ENCODE results near the gene MICAL3. TPM values are rescaled to one million over a fixed set of nuclear protein-coding genes. Genes with fewer than 3 reads are reported as not detected.

MICAL3 gene
- total and polyA plus RNA-seq, 9 of the 15 experiments (the other 6 are each of a cell fraction or from before 2014, with no cell fraction given): 0.53 to 32.1 (median 12.3) TPM

DNA sequence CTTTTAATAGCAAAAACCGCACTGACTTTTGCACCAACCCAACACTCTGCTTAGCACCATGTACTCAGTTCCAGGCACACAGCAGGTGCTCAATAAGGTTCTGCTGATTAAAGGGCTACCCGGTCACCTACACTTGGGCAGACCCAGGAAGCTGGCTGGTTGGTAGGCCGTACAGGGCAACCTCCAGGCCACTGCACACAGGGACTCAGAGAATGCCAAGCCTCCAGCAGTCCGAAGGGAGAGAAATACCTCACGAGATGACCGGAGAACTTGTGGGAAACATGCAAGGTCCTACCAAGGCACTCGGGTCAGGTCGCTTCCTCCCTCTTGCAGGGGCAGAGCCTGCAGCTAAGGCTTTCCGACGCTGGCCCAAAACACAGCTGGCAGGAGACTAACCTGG lies 109.2 kb downstream of the MICAL3 start:
- H4K20me1 ChIP-seq (replicated peaks; ENCODE audit: control insufficient read depth, insufficient read depth, low read length): peaks cover 24% of the 10 kb centered on the region
- ATAC-seq (no peak), DNase-seq (ENCODE audit: extremely low read depth in 1 of 4, low spot score in 3 of 4) (no peak), FAIRE-seq (no peak)
- POLR2A ChIA-PET: no interaction called here
- no peak overlapping the region for H3K4me2 ChIP-seq (ENCODE audit: insufficient read depth, low read length)
- no peak overlapping the region for H2AFZ ChIP-seq (ENCODE audit: low read depth, low read length)
- 93% methylated on average over 10 of the region's 10 CpGs for WGBS (ENCODE audit: insufficient coverage, low coverage, missing lambda C conversion rate)
- CTCF ChIA-PET (ENCODE audit: low intra/inter-chr PET ratio): no interaction called here
- H3K27me3 ChIP-seq (ENCODE audit: control insufficient read depth in 2 of 2, insufficient read depth in 2 of 2, low read length in 2 of 2): no peaks in the 10 kb centered on the region
- H3K27ac ChIP-seq (ENCODE audit: extremely low read depth, low read depth, low read length): no peak overlapping the region
- H3K9me1 ChIP-seq (ENCODE audit: control insufficient read depth, insufficient read depth, low read length): peaks cover 5% of the 10 kb centered on the region
- H3K9me3 ChIP-seq (replicated peaks; ENCODE audit: control insufficient read depth, insufficient read depth, low read depth, low read length): no peaks in the 10 kb centered on the region
- H3K36me3 ChIP-seq (ENCODE audit: control insufficient read depth, insufficient read depth, low read length): no peaks in the 10 kb centered on the region; the same call in 2 of the 3 replicates
- BruUV-seq (replicated peaks): no TSS peak
- in situ Hi-C loops (cut with MboI) (no loop called here), intact Hi-C loops (cut with micrococcal nuclease) (no loop called here)
- TF ChIP-seq SAP30 (IDR thresholded peaks at IDR 0.05; ENCODE audit: borderline replicate concordance, insufficient read depth, low read depth, low read length, poor library complexity, severe bottlenecking) (peak; percentile 4), SMARCB1 (IDR thresholded peaks at IDR 0.05; ENCODE audit: insufficient read length, low read depth) (no peak)
- peaks cover 87% of the 10 kb centered on the region for H3K79me2 ChIP-seq (ENCODE audit: control insufficient read depth, insufficient read depth, low read length)
- H3K4me1 ChIP-seq (replicated peaks in 1 of 2; ENCODE audit: control insufficient read depth in 2 of 2, insufficient read depth in 2 of 2, low read length in 2 of 2): peaks cover 57 to 69% of the 10 kb centered on the region in 2 experiments
- H3K9ac ChIP-seq (ENCODE audit: insufficient read depth in 1 of 2, low read depth in 2 of 2, low read length in 2 of 2): peak overlapping the region in 1 of 2 experiments; percentile 46; a peak in 2 of 4 replicates
- no peak overlapping the region for H3K4me3 ChIP-seq

DNA sequence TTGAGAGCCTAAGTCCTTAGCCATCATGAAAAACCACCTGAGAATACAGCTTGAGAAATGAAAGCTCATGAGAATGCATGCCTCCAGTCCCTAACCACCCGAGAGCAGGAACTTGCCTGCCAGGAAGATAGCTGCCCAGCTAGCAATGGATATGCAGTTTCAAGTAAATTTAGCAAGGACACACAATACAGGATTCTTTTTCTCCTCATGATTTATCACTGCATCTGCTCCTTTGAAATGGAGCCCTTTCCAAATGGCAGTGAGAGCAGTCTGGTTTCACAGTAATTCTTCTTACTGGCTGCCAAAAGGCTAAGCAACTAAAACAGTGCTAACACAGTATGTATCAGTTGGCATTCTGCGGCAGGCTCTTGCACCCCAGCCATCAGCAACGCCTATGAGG lies 109.9 kb downstream of the MICAL3 start:
- intact Hi-C loops (cut with micrococcal nuclease) (loop anchor here (5.0 kb wide), 1 partner anchor 108 kb away; the partner anchor contains the start of gene MICAL3), in situ Hi-C loops (cut with MboI) (no loop called here)
- Histone ChIP-seq H3K9me3 (replicated peaks; ENCODE audit: control insufficient read depth, insufficient read depth, low read depth, low read length) (no peaks in the 10 kb centered on the region), H2AFZ (ENCODE audit: low read depth, low read length) (no peak overlapping the region), H3K79me2 (ENCODE audit: control insufficient read depth, insufficient read depth, low read length) (peaks cover 85% of the 10 kb centered on the region), H3K27me3 (ENCODE audit: control insufficient read depth in 2 of 2, insufficient read depth in 2 of 2, low read length in 2 of 2) (no peaks in the 10 kb centered on the region), H3K9ac (ENCODE audit: insufficient read depth in 1 of 2, low read depth in 2 of 2, low read length in 2 of 2) (no peak overlapping the region; a peak in 1 of 4 replicates), H3K27ac (ENCODE audit: extremely low read depth, low read depth, low read length) (no peak overlapping the region), H3K36me3 (ENCODE audit: control insufficient read depth, insufficient read depth, low read length) (no peaks in the 10 kb centered on the region; the same call in 2 of the 3 replicates), H3K9me1 (ENCODE audit: control insufficient read depth, insufficient read depth, low read length) (peaks cover 5% of the 10 kb centered on the region), H3K4me2 (ENCODE audit: insufficient read depth, low read length) (peak overlapping the region; percentile 58), H3K4me1 (replicated peaks in 1 of 2; ENCODE audit: control insufficient read depth in 2 of 2, insufficient read depth in 2 of 2, low read length in 2 of 2) (peaks cover 50 to 66% of the 10 kb centered on the region in 2 experiments), H4K20me1 (replicated peaks; ENCODE audit: control insufficient read depth, insufficient read depth, low read length) (peaks cover 29% of the 10 kb centered on the region), H3K4me3 (no peak overlapping the region)
- DNase-seq (ENCODE audit: extremely low read depth in 1 of 4, low spot score in 3 of 4): no peak
- POLR2A ChIA-PET: interaction anchor here (0.6 to 0.7 kb wide), 3 partner anchors 9 to 242 kb away, joined by 4 to 5 read pairs (median 5); no protein-coding TSS in a partner anchor
- ATAC-seq: no peak
- WGBS (ENCODE audit: insufficient coverage, low coverage, missing lambda C conversion rate): 53% methylated on average over 3 of the region's 3 CpGs
- CTCF ChIA-PET (ENCODE audit: low intra/inter-chr PET ratio): no interaction called here
- no peak for FAIRE-seq
- BruUV-seq (replicated peaks): no TSS peak
- TF ChIP-seq ILK (tag; IDR thresholded peaks at IDR 0.05; ENCODE audit: borderline replicate concordance, low read depth) (no peak), RB1 (IDR thresholded peaks at IDR 0.05; ENCODE audit: low read depth) (no peak), RBM34 (IDR thresholded peaks at IDR 0.05; ENCODE audit: borderline replicate concordance, insufficient read depth, low read length) (no peak), POLR3G (IDR thresholded peaks at IDR 0.05; ENCODE audit: extremely low read depth, insufficient read length, insufficient replicate concordance) (no peak), NCOA1 (IDR thresholded peaks at IDR 0.05; ENCODE audit: low read depth) (no peak), RBM25 (IDR thresholded peaks at IDR 0.05; ENCODE audit: low read depth, low read length, severe bottlenecking) (no peak), SNRNP70 (optimal IDR thresholded peaks at IDR 0.05; ENCODE audit: low read depth, low read length) (no peak), NR4A1 (CRISPR knock-in tag; IDR thresholded peaks at IDR 0.05) (no peak), NR4A1 (tag; IDR thresholded peaks at IDR 0.05) (no peak), ZNF274 (IDR thresholded peaks at IDR 0.05; ENCODE audit: borderline replicate concordance, low read depth, low read length) (no peak)
- TF ChIP-seq, protein P1, sequence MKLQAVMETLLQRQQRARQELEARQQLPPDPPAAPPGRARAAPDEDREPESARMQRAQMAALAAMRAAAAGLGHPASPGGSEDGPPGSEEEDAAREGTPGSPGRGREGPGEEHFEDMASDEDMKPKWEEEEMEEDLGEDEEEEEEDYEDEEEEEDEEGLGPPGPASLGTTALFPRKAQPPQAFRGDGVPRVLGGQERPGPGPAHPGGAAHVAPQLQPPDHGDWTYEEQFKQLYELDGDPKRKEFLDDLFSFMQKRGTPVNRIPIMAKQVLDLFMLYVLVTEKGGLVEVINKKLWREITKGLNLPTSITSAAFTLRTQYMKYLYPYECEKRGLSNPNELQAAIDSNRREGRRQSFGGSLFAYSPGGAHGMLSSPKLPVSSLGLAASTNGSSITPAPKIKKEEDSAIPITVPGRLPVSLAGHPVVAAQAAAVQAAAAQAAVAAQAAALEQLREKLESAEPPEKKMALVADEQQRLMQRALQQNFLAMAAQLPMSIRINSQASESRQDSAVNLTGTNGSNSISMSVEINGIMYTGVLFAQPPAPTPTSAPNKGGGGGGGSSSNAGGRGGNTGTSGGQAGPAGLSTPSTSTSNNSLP (IDR thresholded peaks at IDR 0.05; ENCODE audit: borderline replicate concordance, low read depth, low read length): no peak
- TF ChIP-seq, protein P2, sequence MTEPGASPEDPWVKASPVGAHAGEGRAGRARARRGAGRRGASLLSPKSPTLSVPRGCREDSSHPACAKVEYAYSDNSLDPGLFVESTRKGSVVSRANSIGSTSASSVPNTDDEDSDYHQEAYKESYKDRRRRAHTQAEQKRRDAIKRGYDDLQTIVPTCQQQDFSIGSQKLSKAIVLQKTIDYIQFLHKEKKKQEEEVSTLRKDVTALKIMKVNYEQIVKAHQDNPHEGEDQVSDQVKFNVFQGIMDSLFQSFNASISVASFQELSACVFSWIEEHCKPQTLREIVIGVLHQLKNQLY (CRISPR knock-in tag; conservative IDR thresholded peaks at IDR 0.05): no peak

Data from K562 (cell line).